CD8-positive, alpha-beta memory T cell (primary cell): ENCODE results near the gene N4BP2L1. TPM values are rescaled to one million over a fixed set of nuclear protein-coding genes. Genes with fewer than 3 reads are reported as not detected.

Experiments
- CTCF ChIA-PET: fragments of 350-600 bp; sonication (Branson Sonifier 250); formaldehyde crosslinking; loops from one replicate; lab custom pipeline; 2021; ENCODE audit warnings: antibody characterized with exemption; lab: Charles Lee
- POLR2A ChIA-PET: fragments of 350-600 bp; sonication (Branson Sonifier 250); formaldehyde crosslinking; loops from one replicate; lab custom pipeline; 2021; ENCODE audit warnings: antibody characterized with exemption; lab: Charles Lee
- DNase-seq, 5 donors: peaks; one replicate each; pipeline versions ENCODE4 v3.0.0 to v3.0.0-alpha.2; 2020 to 2022; ENCODE audit warnings: mixed read lengths in 1 of 5
- H3K27ac ChIP-seq: one replicate; pipeline ENCODE4 v1.7.0; 2013; ENCODE audit warnings: low read depth, mild to moderate bottlenecking, low read length, moderate library complexity
- H3K27me3 ChIP-seq: 2 replicates; pipeline ENCODE4 v1.7.0; 2013; ENCODE audit warnings: low read length, mild to moderate bottlenecking; ENCODE audit not compliant: insufficient read depth, poor library complexity, severe bottlenecking
- H3K36me3 ChIP-seq: 2 replicates; pipeline ENCODE4 v1.7.0; 2013; ENCODE audit warnings: mild to moderate bottlenecking, low read length, moderate library complexity; ENCODE audit not compliant: insufficient read depth
- H3K4me1 ChIP-seq: 2 replicates; pipeline ENCODE4 v1.7.0; 2013; ENCODE audit warnings: mild to moderate bottlenecking, low read length, moderate library complexity; ENCODE audit not compliant: insufficient read depth
- H3K4me3 ChIP-seq: 2 replicates; pipeline ENCODE4 v1.7.0; 2013; ENCODE audit warnings: mild to moderate bottlenecking, low read length
- H3K9me3 ChIP-seq: 2 replicates; pipeline ENCODE4 v1.7.0; 2013; ENCODE audit warnings: mild to moderate bottlenecking, low read length
- H3K27ac Mint-ChIP-seq, 8 donors: one replicate each; pipeline ENCODE4 v1.8.0; 2020 to 2021; ENCODE audit warnings: mixed read lengths in 8 of 8, mild to moderate bottlenecking in 6 of 8, inconsistent platforms in 3 of 8, moderate library complexity in 3 of 8
- H3K27me3 Mint-ChIP-seq, 2 donors: one replicate each; pipeline ENCODE4 v1.8.0; 2020 to 2021; ENCODE audit warnings: mixed read lengths in 2 of 2, mild to moderate bottlenecking in 1 of 2, moderate library complexity in 1 of 2
- H3K36me3 Mint-ChIP-seq, 3 donors: one replicate each; pipeline ENCODE4 v1.8.0; 2020 to 2021; ENCODE audit warnings: mixed read lengths in 3 of 3, inconsistent platforms in 1 of 3, mild to moderate bottlenecking in 1 of 3
- H3K4me1 Mint-ChIP-seq, 3 donors: one replicate each; pipeline ENCODE4 v1.8.0; 2020 to 2021; ENCODE audit warnings: mixed read lengths in 3 of 3, inconsistent platforms in 1 of 3, mild to moderate bottlenecking in 1 of 3
- H3K4me3 Mint-ChIP-seq, 7 donors: one replicate each; pipeline ENCODE4 v1.8.0; 2020 to 2021; ENCODE audit warnings: mixed read lengths in 7 of 7, mild to moderate bottlenecking in 6 of 7, moderate library complexity in 4 of 7, inconsistent platforms in 2 of 7
- H3K9me3 Mint-ChIP-seq, 5 donors: one replicate each; pipeline ENCODE4 v1.8.0; 2020 to 2022; ENCODE audit warnings: mixed read lengths in 5 of 5, mild to moderate bottlenecking in 3 of 5, moderate library complexity in 2 of 5, inconsistent platforms in 1 of 5
- polyA plus RNA-seq: library from polyadenylated mRNA; unstranded; fragments of 300-500 nt; fragmentation: Illumina TruSeq; gene quantifications from one replicate; pipeline ENCODE4 v1.2.3, GENCODE V29; 2021
- total RNA-seq, 2 experiments: library from RNA; stranded (reverse); gene quantifications; one replicate each; pipeline ENCODE4 v1.2.3, GENCODE V29; 2021

N4BP2L1 gene
- total RNA-seq: 10 to 100 TPM; 15.1 to 16.8 TPM
- 54.3 TPM for polyA plus RNA-seq

GRCh38 chr13:32427852-32428580 lies at the start of gene N4BP2L1:
TSS of gene N4BP2L1 (minus strand) at chr13:32428130. CDS start at chr13:32428082, 48 bp downstream.
- peak within 1 kb of the TSS; percentile 87 for H3K27ac ChIP-seq
- peak within 1 kb of the TSS; percentile 95 to 100 (median 98) for H3K27ac Mint-ChIP-seq
- no peaks in the 10 kb centered on the region for H3K9me3 ChIP-seq
- peaks cover 5% of the 10 kb centered on the region for H3K36me3 ChIP-seq
- peak within 1 kb of the TSS; percentile 84 for H3K4me3 ChIP-seq
- H3K36me3 Mint-ChIP-seq: peaks cover 5 to 42% (median 5%) of the 10 kb centered on the region in 3 donors
- peaks cover 40 to 53% (median 47%) of the 10 kb centered on the region in 3 donors for H3K4me1 Mint-ChIP-seq
- H3K4me1 ChIP-seq: peaks cover 36% of the 10 kb centered on the region
- peak; percentile 82 to 92 (median 85) for DNase-seq
- ChIA-PET CTCF (interaction anchor here (0.8 to 1.2 kb wide), 5 partner anchors 15 to 241 kb away, joined by 3 to 4 read pairs (median 3); partner anchors contain the start of genes BRCA2 and ZAR1L), POLR2A (interaction anchor here (0.9 to 3.3 kb wide), 7 partner anchors 92 to 159 kb away, joined by 3 to 41 read pairs (median 4); partner anchors contain the start of genes BRCA2, PDS5B and ZAR1L)
- no peaks in the 10 kb centered on the region for H3K9me3 Mint-ChIP-seq
- H3K4me3 Mint-ChIP-seq: peak within 1 kb of the TSS; percentile 92 to 100 (median 94)
- H3K27me3 Mint-ChIP-seq: no peaks in the 10 kb centered on the region
- H3K27me3 ChIP-seq: no peaks in the 10 kb centered on the region

GRCh38 chr13:32476892-32477291 lies 49.0 kb upstream of the N4BP2L1 start:
- no peaks in the 10 kb centered on the region for H3K9me3 ChIP-seq
- Mint-ChIP-seq H3K9me3 (no peaks in the 10 kb centered on the region), H3K36me3 (peaks cover 12 to 21% (median 13%) of the 10 kb centered on the region in 3 donors), H3K4me3 (no peak overlapping the region), H3K4me1 (no peaks in the 10 kb centered on the region), H3K27ac (no peak overlapping the region), H3K27me3 (no peaks in the 10 kb centered on the region)
- H3K36me3 ChIP-seq: peaks cover 8% of the 10 kb centered on the region
- ChIA-PET POLR2A (no interaction called here), CTCF (no interaction called here)
- DNase-seq: no peak
- H3K4me1 ChIP-seq: no peaks in the 10 kb centered on the region
- no peak overlapping the region for H3K27ac ChIP-seq
- H3K27me3 ChIP-seq: no peaks in the 10 kb centered on the region
- no peak overlapping the region for H3K4me3 ChIP-seq

- Mint-ChIP-seq H3K9me3 (no peaks in the 10 kb centered on the region), H3K27ac (no peak overlapping the region), H3K27me3 (peaks cover 0 to 1% of the 10 kb centered on the region in 2 donors), H3K4me3 (no peak overlapping the region), H3K4me1 (no peaks in the 10 kb centered on the region), H3K36me3 (peaks cover 12 to 21% (median 15%) of the 10 kb centered on the region in 3 donors)
- DNase-seq: no peak
- H3K4me1 ChIP-seq: no peaks in the 10 kb centered on the region
- no peak overlapping the region for H3K27ac ChIP-seq
- H3K4me3 ChIP-seq: no peak overlapping the region
- ChIA-PET CTCF (no interaction called here), POLR2A (no interaction called here)
- H3K9me3 ChIP-seq: no peaks in the 10 kb centered on the region
- no peaks in the 10 kb centered on the region for H3K27me3 ChIP-seq
- H3K36me3 ChIP-seq: peaks cover 8% of the 10 kb centered on the region
Observed at GRCh38 chr13:32476021-32476731, 48.2 kb upstream of the N4BP2L1 start.

GRCh38 chr13:32474999-32475792 lies 47.3 kb upstream of the N4BP2L1 start:
- Mint-ChIP-seq H3K4me3 (no peak overlapping the region), H3K27ac (no peak overlapping the region), H3K4me1 (no peaks in the 10 kb centered on the region), H3K27me3 (peaks cover 0 to 1% of the 10 kb centered on the region in 2 donors), H3K36me3 (peaks cover 12 to 24% (median 15%) of the 10 kb centered on the region in 3 donors), H3K9me3 (no peaks in the 10 kb centered on the region)
- CTCF ChIA-PET: no interaction called here
- no peak for DNase-seq
- Histone ChIP-seq H3K36me3 (peaks cover 8% of the 10 kb centered on the region), H3K9me3 (no peaks in the 10 kb centered on the region), H3K27me3 (no peaks in the 10 kb centered on the region), H3K4me3 (no peak overlapping the region), H3K27ac (no peak overlapping the region), H3K4me1 (no peaks in the 10 kb centered on the region)
- POLR2A ChIA-PET: no interaction called here

GRCh38 chr13:32473650-32474049 lies 45.7 kb upstream of the N4BP2L1 start:
- Mint-ChIP-seq H3K27ac (no peak overlapping the region), H3K4me1 (no peaks in the 10 kb centered on the region), H3K9me3 (no peaks in the 10 kb centered on the region), H3K4me3 (no peak overlapping the region), H3K36me3 (peaks cover 12 to 22% (median 17%) of the 10 kb centered on the region in 3 donors), H3K27me3 (peaks cover 0 to 1% of the 10 kb centered on the region in 2 donors)
- Histone ChIP-seq H3K36me3 (peaks cover 8% of the 10 kb centered on the region), H3K9me3 (no peaks in the 10 kb centered on the region), H3K27ac (no peak overlapping the region), H3K4me1 (no peaks in the 10 kb centered on the region), H3K4me3 (no peak overlapping the region), H3K27me3 (no peaks in the 10 kb centered on the region)
- ChIA-PET CTCF (no interaction called here), POLR2A (no interaction called here)
- DNase-seq: no peak

GRCh38 chr13:32472194-32472621 lies 44.3 kb upstream of the N4BP2L1 start:
- no peaks in the 10 kb centered on the region for H3K27me3 ChIP-seq
- DNase-seq: no peak
- peaks cover 10 to 12% (median 10%) of the 10 kb centered on the region in 3 donors for H3K36me3 Mint-ChIP-seq
- H3K9me3 ChIP-seq: no peaks in the 10 kb centered on the region
- peaks cover 4% of the 10 kb centered on the region for H3K36me3 ChIP-seq
- H3K4me1 ChIP-seq: no peaks in the 10 kb centered on the region
- ChIA-PET POLR2A (no interaction called here), CTCF (no interaction called here)
- no peaks in the 10 kb centered on the region for H3K9me3 Mint-ChIP-seq
- H3K27me3 Mint-ChIP-seq: peaks cover 0 to 1% of the 10 kb centered on the region in 2 donors
- peak overlapping the region in 2 of 8 donors; percentile 6 to 23 for H3K27ac Mint-ChIP-seq
- H3K4me3 ChIP-seq: no peak overlapping the region
- no peak overlapping the region for H3K4me3 Mint-ChIP-seq
- H3K4me1 Mint-ChIP-seq: no peaks in the 10 kb centered on the region
- H3K27ac ChIP-seq: no peak overlapping the region

- Histone ChIP-seq H3K4me3 (no peak overlapping the region), H3K4me1 (no peaks in the 10 kb centered on the region), H3K27me3 (no peaks in the 10 kb centered on the region), H3K36me3 (no peaks in the 10 kb centered on the region), H3K27ac (no peak overlapping the region), H3K9me3 (no peaks in the 10 kb centered on the region)
- Mint-ChIP-seq H3K9me3 (no peaks in the 10 kb centered on the region), H3K4me3 (no peak overlapping the region), H3K27me3 (peaks cover 0 to 1% of the 10 kb centered on the region in 2 donors), H3K4me1 (no peaks in the 10 kb centered on the region), H3K36me3 (peaks cover 6 to 12% (median 7%) of the 10 kb centered on the region in 3 donors), H3K27ac (peak overlapping the region in 1 of 8 donors; percentile 39)
- ChIA-PET CTCF (interaction anchor here (0.6 kb wide), 1 partner anchor 115 kb away, joined by 3 read pairs; the partner anchor contains the start of gene PDS5B), POLR2A (no interaction called here)
- DNase-seq: no peak
Observed at GRCh38 chr13:32471187-32471922, 43.4 kb upstream of the N4BP2L1 start.
